HG03571 (cell line): ENCODE measurements around the gene CNOT1.
"Not testable (repeated sequence)": the region's sequence is repeated elsewhere in the genome, so short reads cannot be mapped to it uniquely, and the experiment has no call there.

ENCODE experiments used
- ATAC-seq: cut with Tn5 transposase; IDR thresholded peaks from one replicate; pipeline ENCODE4 v1.9.1; 2021; ENCODE audit not compliant: unreplicated experiment

CNOT1 gene

DNA sequence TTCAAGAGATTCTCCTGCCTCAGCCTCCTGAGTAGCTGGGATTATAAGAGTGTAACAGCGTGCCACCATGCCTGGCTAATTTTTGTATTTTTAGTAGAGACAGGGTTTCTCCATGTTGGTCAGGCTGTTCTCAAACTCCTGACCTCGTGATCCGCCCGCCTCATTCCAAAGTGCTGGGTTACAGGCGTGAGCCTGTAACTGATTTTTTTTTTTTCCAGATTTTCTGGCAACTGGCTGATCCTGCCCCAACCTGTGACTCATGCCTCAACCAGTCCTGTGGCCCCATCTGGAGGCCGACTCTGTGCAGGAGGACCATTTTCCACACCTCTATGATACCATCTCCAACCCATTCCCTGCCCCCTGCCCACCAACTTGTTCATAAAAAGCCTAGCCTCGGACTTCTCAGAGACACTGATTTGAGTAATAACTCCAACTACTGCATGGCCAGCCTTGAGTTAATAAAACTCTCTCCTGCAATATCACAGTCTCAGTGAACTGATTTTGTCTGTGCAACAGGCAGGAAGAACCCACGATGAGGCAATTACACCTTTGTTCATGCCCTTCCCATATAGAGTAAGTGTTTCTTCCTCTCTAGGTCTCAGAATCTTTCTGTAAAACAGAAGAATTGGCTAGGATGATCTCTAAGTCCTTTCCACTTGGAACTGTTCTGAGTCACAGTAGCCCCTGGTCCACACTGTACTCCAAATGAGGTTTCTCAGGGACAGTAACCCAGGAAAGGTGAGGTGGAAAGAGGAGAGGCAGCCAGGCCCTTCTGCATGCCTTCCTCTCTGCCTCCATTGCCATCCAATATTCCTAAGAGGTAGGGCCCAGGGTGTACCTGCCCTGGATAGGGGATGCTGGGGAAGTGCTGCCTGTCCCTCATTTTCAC lies 8.8 kb upstream of the CNOT1 start:
- ATAC-seq, result no peak

DNA sequence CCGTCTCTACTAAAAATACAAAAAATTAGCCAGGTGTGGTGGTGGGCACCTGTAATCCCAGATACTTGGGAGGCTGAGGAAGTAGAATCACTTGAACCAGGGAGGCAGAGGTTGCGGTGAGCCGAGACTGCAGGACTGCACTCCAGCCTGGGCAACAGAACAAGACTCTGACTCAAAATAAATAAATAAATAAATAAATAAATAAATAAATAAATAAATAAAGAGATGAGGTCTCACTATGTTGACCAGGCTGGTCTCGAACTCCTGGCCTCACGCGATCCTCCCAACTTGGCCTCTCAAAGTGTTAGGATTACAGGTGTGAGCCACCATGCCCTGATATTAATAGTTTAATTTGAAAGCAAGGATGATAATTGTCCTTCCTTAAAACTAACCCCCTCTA lies 7.4 kb upstream of the CNOT1 start:
- not testable (repeated sequence) for ATAC-seq

DNA sequence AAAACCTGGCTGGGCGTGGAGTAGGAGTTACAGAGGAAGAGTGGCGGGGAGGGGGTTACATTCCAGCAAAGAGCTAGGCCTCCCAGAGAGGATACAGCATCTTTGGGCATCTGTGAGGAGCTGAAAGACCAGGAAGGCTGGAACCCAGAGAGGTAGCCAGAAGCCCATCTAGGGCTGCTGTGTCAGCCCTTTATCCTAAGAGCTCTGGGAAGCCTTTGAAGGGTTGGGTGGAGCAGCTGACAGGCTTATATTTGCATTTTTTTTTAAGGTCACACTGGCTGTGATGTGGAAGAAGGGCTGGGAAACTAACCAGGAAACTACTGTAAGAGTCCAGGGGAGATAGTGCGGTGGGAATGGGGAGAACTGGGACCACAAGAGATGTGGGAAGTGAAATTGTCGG lies 6.8 kb upstream of the CNOT1 start:
- ATAC-seq, result no peak

DNA sequence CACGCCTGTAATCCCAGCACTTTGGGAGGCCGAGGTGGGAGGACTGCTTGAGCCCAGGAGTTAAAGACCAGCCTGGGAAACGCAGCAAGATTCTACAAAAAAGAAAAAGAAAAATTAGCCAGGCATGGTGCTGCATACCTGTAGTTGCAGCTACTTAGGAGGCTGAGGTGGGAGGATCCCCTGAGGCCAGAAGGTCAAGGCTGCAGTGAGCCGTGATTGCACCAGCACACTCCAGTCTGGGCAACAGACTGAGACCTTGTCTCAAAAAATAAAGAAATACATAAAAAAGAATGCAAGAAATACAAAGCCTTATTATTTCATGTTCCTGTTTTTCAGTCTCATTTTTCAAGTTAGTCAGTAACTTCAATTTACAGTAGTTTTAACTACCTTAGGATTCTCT lies 5.9 kb upstream of the CNOT1 start:
- no peak for ATAC-seq

DNA sequence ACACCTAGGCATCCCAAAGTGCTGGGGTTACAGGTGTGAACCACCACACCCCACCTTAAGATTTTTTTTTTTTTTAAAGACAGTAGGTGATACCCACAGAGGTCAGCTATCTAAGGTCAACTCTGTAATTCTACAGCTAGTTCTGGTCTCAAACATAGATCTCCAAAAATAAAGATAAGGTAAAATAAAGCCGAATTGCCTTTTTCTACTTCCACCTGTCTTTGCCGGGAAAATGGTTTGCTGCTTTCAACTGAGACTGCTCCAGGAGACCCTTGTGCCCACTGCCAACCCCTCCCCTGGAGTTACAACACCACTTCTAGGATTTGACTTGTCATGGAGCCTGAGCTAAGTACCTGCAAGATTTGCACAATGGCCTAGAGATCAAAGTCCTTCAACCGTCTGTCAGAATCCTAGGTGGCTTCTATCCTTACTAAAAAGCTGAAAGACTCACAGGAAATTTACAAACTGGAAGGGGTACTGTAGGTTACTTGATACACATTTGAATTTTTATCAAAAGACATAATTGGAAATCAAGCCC lies 4.7 kb upstream of the CNOT1 start:
- ATAC-seq, result no peak

DNA sequence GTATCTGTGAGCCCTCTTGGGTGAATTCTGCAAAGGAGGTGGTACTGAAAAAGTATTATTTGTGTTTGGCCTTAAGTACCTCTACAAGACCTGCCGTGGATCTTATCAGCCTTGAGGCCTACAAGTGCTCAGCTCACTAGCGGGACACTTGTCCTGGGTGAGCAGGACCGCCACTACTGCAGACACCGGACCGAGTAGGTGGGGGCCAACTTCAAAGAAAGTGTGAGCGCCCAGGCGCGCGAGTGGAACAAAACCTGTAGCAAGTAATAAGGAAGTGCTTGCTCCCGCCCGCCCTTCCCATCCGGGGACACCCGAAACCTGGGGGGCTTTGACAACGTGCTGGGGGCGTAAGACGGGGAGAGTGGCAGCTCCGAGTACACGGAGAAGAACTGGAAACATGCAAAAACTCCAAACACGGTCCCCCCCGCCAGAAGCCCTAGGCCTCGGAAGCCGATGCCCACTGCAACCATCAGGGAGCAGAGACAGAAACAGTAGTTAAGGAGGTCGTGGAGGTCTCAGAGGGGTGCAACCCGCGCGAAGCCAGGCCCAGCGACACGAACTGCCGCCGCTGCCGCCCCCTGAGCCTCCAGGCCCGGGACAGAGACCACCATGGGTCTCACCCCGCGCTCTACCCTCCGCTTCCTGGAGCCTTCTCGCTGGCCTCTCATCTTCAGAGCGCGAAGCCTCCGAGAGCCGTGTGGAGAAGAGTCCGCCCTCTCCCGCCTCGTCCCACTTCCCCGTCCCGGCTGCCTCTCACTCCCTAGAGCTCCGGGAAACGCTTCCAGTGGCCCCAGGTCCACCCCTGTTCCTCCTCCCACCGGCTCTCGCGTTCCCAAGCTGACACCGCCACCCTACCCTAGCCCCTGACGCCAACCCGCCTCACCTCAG lies 537 bp downstream of the CNOT1 start:
- peak; percentile 3 for ATAC-seq

DNA sequence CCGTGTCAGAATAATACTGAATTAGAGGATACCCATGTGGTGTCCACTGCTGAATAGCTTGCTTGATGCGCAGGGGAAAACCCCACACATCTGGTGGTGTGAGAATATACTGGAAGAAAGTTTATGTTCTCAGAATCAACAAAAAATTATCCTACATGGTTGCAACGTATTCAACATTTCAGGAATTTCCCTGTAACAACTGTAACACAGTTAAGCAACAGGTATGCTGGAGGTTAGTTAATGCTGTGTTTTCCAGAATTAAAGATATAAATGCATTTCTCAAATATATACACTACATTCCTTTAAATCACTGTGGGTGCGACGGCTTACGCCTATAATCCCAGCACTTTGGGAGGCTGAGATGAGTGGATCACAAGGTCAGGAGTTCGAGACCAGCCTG lies 5.4 kb downstream of the CNOT1 start:
- ATAC-seq, result no peak

DNA sequence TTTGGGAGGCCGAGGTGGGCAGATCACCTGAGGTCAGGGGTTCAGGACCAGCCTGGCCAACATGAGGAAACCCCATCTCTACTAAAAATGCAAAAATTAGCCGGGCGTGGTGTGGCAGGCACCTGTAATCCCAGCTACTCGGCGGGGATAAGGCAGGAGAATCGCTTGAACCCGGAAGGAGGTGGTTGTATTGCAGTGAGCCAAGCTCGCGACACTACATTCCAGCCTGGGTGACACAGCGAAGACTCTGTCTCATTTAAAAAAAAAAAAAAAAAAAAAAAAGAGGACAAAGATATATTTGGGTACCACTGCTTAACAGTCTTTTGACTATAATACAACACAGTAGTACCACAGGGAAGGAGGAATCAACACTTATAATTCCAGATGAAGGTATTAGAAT lies 9.2 kb downstream of the CNOT1 start:
- ATAC-seq, result no peak

DNA sequence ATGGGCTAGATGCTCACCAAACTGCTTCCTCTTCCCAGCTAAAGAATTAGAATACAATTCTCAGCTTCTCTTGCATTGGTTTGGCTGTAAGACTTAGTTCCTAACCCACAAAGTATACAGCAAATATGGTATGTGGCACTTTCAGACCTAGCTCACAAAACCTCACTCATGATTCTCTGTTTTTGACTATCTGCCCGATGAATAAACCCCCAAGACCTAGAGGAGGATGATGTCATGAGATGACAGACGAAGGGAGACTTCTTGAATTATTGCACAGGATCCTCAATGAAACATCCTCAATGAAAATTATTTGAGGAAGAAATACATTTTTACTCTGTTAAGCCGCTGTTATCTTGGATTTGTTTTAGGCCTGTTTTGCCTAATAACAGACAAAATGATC lies 14.3 kb downstream of the CNOT1 start:
- no peak for ATAC-seq

DNA sequence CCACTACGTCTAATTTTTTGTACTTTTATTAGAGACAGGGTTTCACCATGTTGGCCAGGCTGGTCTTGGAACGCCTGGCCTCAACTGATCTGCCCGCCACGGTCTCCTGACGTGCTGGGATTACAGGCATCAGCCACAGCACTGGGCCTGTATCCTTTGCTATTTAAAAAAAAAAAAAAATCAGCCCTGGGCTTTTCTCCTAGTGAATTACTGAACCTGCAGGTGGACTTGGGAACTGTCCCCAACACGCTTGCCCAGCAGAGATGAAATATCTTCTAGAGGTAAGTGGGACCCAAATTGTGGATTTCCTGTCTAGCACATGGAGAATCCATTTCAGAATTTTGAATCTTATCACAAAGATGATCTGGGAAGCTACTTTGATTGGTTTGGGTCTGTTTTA lies 14.8 kb downstream of the CNOT1 start:
- ATAC-seq, result no peak

DNA sequence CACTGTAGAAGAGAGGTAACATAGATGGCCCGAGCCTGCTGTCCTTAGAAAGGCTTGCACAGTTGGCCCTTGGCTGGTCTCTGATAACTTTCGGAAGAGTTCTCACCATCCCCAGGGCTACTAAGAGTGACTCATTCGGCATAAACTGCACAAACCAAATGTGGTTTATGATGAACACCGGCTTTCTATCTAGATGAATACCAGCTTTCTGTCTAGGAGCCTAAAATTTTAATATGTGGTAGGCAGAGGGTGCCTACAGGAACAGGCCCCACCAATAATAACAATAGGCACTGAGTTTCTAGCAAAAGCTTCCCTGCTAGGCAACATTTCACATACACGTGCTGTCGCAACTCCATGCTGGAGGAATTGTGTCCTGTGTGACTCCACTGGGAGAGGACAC lies 15.4 kb downstream of the CNOT1 start:
- ATAC-seq, result no peak

DNA sequence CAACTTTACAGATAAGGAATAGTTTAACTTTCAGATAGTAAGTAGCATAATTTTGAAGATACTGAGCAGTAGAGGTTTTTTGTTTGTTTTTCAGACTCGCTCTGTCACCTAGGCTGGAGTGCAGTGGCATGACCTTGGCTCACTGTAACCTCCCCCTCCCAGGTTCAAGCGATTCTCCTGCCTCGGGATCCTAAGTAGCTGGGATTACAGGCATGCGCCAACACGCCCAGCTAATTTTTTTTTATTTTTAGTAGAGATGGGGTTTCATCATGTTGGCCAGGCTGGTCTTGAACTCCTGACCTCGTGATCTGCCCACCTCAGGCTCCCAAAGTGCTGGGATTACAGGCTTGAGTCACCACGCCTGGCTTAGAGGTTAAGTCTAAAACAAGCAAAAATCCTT lies 16.7 kb downstream of the CNOT1 start:
- not testable (repeated sequence) for ATAC-seq

DNA sequence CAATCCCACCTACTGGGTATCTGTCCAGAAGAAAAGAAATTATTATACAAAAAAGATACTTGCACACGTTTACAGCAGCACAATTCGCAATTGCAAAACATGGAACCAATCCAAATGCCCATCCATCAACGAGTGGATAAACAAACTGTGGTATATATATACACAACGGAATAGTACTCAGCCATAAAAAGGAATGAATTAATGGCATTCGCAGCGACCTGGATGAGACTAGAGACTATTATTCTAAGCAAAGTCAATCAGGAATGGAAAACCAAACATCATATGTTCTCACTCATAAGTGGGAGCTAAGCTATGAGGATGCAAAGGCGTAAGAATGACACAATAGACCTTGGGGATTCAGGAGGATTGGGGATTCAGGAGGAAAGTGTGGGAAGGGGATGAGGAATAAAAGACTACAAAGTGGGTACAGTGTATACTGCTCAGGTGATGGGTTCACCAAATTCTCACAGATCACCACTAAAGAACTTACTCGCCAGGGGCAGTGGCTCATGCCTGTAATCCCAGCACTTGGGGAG lies 21.0 kb downstream of the CNOT1 start:
- ATAC-seq, result no peak

DNA sequence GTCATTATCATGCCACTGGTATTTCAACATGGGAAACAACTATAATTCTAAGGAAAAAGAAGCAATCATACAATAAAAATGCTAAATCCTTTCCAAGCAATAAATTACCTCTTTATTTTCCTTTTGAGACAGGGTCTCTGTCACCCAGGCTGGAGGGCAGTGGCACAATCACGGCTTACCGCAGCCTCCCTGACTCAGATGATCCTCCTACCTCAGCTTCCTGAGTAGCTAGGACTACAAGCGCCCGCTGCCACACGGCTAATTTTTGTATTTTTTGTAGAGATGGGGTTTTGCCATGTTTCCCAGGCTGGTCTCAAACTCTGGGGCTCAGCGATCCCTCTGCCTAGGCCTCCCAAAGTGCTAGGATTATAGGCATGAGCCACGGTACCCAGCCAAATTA lies 24.1 kb downstream of the CNOT1 start:
- no peak for ATAC-seq

DNA sequence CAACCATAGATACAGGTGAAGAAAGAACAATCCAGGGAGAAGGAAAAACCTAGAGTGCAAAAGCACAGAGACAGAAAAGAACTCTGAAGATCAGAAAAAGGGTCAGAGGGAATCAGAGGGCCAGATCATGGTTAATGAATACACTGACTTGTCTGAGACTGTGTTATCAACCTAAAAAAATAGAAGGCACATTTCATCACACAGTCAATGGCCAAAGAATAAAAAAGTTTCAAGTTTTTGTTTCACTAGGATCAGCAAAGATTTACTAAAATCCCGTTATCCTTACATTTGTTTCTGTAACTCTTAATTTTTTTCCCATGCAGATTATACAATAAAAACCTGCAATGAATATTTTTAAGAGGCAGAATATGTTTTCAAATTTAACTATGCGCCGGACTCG lies 38.5 kb downstream of the CNOT1 start:
- ATAC-seq, result no peak

DNA sequence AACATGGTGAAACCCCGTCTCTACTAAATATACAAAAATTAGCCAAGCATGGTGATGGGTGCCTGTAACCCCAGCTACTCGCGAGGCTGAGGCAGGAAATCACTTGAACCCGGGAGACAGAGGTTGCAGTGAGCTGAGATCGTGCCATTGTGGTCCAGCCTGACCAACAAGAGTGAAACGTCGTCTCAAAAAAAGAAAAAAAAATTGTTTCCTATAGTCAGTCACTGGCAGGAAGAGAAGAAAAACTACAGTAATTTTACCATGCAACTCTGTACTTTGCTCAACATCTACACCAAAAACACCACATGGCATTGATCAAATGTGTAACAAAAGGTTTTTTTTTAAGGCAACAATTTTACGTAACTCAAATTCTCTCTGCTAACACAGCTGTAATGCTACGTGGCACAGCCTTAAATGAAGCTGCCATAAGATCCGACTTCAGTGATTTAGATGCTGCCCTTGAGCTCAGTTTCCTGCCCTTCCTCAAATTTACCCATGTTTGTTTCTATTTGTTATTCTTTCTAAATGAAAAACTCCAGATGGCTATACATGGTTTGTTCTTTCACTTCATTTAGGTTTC lies 40.2 kb downstream of the CNOT1 start:
- ATAC-seq, result no peak

DNA sequence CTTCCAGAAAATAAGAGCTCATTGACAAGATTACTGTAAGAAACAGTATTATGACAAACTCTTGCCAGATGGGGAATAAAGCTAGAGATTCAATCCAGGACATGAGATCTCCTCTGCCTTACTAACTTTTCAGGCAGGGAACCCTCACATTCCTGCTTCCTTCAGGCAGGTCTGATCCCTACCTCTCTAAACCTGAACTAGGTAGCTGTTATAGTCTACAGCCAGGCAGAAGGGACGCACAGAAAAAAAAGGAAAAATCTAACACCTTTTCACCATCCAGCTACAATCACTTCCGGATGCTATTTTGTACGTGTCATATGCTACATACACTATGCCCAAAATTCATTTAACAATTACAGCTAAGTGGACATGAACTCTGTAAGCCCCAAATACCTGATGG lies 41.2 kb downstream of the CNOT1 start:
- ATAC-seq, result no peak

DNA sequence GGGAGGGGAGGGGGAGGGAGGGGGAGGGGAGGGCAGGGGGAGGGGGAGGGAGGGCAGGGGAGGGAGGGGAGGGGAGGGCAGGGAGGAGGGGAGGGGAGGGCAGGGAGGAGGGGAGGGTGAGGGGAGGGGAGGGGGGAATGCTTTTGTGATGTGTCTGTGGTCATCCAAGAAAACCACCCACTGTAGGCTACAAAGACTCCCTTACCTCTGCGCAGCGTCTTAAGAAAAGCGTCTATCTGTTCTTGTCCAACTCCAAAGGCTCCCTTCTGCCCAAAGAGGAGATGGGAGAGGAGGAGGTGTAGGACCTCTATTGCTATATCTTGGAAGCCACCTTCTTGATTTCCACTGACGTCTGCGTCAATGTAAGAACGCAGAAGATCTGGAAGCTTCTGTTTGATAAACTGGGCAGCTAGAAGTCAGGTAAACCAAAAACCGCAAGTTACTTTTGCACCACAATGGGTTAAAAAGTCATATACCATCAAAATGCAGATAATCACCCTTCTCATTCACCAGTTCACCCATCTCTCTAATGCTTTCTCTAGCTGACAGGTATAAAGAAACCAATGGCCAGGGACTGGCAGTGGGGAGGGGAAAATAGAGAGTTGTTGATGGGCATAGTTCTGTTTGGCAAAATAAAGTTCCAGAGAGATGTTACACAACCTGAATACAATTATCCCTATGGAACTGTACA lies 43.1 kb downstream of the CNOT1 start:
- ATAC-seq, result no peak

DNA sequence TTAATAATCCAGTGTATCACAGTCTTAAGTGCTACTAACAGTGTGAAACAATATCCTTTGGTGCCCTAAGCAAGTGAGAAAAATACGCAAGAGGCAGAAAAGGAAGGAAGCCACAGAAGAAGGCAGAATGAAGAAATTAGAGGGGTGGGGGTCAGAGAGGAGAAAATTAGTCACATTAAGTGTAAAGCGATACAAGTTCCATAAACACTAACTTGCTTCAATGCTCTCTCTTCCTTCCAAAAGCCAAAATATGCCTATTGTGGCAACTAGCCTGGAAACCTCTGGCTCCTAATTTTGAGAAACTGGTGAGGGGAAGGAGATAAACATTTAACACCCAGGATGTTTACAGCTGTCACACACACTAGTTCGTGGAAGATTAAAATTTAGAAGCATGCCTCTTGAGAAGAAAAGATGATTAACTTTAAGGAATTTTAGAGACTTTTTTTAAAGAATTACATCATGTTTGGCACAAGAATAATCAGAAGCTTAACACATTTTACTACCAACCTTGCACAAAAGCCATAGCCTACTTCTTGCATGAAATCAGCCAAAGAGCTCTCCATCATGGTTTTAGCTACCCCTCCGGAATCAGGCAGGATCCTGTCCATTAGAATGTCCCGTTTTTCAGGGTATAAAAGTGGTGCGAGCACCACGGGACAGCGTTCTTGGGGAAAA lies 44.7 kb downstream of the CNOT1 start:
- no peak for ATAC-seq
